ENCODE data around the gene RANBP10.
"Not testable (repeated sequence)": the region's sequence is repeated elsewhere in the genome, so short reads cannot be mapped to it uniquely, and the experiment has no call there.

RANBP10 gene

DNA sequence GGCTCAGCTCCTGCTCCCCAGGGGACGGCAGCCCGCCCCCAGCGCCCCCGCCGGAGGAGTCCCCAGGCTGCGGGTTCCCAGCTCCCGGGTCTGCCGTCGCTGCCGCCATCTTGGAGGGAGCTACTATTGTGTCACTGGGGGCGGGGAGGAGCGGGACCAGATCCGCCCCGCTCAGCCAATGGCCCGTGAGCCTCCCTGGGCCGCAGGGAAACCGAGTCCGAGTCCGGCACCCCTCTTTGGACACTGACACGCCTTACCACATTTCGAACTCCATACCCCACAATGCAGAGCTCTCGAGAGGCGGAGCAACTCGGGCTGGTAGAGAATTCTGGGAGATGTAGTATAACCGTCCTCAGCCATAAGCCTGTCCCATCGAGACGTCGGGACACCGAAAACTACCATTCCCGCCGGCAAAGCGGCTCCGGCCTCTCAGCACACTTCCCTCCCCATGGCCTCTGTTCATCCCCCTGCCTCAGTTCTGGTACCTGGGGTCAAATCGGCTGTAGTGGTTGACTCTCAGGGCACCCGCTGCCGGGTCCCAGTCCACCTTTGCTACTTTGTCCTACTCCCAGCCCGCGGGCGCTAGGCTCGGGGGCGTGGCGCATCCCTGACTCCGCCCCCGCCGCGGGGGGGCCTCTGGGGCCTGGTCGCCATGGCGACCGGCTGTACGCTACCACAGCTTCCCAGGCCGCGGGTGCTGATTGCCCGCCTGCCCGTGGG lies at the start of gene RANBP10, which contains the start of gene TSNAXIP1:
Gene RANBP10 (minus strand): TSS at position 133 of the 720 bp plus-strand sequence. CDS start 24 bp downstream, at position 109.
Gene TSNAXIP1 (plus strand): TSS at position 462 of the 720 bp plus-strand sequence. CDS start 261 bp downstream, outside the sequence.
- ATAC-seq, result peak; percentile 95 to 97

DNA sequence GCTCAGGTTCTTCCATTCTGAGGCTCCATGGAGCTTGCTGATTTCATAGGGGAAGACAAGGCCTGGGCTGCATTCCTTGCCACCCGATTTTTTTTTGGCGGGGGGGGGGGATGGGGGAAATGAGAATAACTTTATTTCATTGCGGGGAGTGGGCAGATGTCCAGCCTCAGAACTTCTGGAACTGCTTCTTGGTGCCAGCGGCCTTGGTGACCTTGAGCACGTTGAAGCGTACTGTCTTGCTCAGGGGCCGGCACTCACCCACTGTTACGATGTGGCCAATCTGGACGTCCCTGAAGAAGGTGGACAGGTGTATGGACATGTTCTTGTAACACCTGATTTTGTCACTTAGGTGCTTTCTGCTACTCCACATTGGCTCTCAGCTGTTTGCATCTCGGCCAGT lies 49.4 kb upstream of the RANBP10 start:
- ATAC-seq, result no peak

DNA sequence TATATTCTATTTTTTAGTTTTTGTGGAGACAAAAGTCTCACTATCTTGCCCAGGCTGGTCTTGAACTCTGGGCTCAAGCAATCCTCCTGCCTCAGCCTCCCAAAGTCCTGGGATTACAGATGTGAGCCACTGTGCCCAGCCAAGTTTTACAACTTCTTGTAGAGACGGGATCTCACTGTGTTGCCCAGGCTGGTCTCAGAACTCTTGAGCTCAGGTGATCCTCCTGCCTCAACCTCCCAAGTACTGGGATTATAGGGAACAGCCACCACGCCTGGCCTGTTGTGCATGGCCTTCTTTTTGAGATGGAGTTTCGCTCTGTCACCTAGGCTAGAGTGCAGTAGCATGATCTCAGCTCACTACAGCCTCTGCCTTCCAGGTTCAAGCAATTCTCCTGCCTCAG lies 47.3 kb upstream of the RANBP10 start:
- ATAC-seq, result no peak

DNA sequence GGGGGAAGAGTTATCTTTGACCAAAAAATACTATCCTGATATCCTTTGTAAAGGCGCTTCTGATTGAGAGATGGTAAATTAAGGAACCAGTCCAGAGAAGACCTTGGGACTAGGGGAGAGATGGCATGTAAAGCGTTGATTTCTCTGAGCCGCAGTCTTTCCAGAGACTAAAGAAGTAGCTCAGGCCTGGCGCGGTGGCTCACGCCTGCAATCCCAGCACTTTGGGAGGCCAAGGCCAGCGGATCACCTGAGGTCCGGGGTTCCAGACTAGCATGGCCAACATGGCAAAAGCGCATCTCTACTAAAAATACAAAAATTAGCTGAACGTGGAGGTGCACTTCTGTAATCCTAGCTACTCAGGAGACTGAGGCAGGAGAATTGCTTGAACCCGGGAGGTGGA lies 41.8 kb upstream of the RANBP10 start:
- ATAC-seq, result no peak

DNA sequence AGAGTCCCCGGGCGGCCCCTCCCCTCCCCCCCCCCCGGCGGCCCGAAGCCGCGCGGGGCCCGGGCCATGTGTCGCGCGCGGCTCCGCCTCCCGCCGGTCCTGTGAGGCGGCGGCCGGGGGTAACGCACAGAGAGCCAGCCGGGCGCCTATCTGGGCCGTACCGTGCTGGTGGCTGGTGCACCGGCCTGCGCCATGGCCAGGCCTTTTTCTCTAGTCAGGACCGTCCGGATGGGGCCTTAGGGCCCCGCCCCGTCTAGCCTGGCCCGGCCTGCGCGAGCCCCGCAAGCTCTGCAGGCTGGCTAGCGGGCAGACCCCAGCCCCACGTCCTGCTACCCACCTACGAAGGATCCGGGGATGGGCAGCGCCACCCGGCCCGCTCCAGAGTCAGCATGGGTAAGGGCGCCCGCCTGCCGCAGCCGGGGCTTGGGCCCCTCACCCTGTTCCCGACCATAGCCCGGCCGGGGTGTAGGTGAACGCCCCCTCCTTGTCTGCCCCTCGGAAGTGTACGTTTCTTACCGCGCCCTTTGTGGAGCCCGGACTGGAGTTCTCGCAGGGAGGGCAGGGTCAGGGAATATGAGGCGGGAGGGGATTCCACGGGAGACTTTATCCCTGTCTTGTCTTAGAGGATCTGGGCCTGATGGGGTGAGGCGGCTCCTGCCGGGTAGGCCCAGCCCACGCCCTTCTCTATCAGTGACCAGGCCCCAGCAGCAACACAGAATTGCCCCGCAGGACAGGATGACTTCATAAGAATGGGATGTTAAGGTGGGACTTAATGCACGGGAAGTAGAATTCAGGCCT lies 40.9 kb upstream of the RANBP10 start, which contains the start of gene CENPT:
Gene CENPT (minus strand): TSS at position 630 of the 798 bp plus-strand sequence. CDS start 13,834 bp downstream, outside the sequence.
- peak; percentile 50 to 55 for ATAC-seq

DNA sequence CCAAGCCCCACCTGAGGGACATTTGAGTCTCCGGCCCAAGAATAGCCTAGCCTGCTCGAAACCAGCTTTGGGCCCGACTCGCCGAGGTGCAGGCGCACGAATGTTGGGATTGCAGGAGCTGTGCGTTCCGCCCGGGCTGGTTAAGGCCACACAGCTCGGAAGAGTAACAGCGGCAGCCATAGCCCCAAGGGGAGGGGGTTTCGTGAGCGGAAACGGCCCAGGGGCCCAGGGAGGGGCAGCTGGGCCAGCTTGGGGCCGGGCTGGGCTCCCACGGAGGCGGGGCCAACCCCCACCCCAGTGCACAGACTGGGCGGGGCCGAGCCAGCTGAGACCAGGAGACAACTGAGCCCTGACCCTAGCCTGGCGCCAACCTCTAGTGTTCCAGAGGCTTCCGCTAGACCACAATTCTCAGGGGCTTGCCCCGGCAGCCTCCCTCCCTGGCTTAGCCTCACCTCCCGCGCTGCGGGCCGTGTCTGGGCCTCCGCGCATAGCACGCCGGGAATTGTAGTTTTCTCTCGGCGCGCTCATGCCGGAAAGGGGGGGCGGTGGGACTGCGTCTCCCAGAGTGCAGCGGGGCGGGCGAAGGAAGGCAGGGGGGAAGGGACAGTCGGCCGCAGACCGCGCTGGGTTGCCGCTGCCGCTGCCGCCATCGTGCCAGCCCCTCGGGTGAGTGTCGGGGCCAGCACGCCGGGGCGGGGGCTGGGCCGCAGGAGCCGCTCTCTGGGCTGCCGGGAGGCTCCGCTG lies 40.1 kb upstream of the RANBP10 start, which contains the start of gene NUTF2:
Gene NUTF2 (plus strand): TSS at position 614 of the 744 bp plus-strand sequence. CDS start 18,198 bp downstream, outside the sequence.
- ATAC-seq, result peak; percentile 72 to 73

DNA sequence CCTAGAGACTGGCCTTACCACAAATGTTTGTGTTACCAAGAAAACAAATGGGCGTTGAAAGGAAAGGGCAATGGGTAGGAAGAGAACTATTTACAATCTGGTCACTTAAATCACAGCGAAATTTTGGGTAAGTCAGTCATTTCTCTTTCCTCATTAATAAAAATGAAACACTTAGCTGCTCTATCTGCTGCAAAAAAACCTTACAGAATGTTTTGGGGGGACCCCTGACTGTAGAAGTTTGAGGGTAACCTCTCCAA lies 39.6 kb upstream of the RANBP10 start:
- no peak for ATAC-seq

DNA sequence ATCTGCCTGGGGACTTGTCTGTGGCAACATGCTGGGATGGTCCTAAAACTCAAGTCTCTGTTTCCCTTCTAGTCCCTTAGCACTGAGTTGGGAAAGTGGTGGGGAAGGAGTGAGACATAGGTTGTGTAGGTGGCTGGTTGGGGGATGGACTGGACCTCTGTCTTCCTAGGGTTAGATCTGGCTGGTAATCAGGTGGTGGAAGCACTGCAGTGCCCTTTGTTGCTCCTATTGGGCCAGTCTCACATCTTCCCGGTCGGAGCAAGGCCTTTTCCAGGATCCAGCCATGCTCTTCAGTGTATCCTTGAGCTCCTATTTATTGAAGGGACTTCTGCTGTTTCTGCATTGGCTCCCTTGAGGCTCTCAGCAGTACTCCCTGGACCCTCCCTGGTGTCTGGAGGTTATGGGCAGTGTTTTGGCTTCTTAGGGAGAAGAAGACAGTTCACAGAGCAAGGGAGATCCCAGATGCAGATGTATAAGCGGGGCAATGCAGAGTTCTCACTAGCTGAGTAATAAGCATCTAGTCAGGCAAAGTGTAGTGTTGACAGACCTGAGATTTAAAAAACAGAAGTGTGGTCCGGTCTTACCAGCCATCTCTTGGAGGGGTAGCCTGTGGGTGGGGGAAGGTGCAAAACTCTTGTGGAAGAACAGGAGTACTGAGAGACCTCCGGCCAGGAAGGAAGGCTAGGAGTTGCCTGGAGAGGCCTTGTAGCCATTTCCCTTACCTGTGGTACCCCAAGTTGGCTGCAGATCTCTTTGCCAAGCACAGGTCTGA lies 39.1 kb upstream of the RANBP10 start:
- no peak for ATAC-seq

DNA sequence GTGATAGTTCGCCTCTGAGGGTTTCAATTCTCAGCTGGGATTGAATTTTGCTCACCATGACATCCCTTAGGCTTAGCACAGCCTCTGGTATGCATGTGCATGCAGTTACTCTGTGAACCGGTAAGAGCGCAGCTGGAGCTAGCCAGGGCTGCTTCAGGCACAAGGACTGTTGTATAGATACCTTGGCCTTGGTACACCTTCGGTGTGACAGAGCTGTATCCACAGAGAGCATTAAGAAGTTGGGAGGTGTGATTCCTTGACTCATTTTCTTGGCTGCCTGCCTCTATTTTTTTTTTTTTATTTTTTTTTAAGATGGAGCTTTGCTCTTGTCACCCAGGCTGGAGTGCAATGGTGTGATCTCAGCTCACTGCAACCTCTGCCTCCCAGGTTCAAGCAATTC lies 38.1 kb upstream of the RANBP10 start:
- no peak for ATAC-seq

DNA sequence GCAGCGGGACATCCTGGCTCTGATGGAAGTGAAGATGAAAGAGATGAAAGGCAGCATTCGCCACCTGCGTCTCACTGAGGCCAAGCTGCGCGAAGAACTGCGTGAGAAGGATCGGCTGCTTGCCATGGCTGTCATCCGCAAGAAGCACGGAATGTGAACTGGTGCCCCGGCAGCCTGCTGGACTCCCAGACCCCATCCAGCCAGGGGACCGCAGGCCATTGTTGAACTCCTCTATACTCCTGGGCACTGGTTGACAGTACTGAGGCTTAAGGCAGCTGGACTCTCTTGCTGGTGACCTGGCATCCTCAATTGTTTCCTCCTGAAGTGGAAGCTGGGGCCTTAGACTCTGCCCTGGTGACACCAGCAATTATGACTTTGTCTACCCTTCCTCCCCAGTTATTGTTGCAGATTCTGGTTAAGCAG lies 37.0 kb upstream of the RANBP10 start:
- ATAC-seq, result no peak

DNA sequence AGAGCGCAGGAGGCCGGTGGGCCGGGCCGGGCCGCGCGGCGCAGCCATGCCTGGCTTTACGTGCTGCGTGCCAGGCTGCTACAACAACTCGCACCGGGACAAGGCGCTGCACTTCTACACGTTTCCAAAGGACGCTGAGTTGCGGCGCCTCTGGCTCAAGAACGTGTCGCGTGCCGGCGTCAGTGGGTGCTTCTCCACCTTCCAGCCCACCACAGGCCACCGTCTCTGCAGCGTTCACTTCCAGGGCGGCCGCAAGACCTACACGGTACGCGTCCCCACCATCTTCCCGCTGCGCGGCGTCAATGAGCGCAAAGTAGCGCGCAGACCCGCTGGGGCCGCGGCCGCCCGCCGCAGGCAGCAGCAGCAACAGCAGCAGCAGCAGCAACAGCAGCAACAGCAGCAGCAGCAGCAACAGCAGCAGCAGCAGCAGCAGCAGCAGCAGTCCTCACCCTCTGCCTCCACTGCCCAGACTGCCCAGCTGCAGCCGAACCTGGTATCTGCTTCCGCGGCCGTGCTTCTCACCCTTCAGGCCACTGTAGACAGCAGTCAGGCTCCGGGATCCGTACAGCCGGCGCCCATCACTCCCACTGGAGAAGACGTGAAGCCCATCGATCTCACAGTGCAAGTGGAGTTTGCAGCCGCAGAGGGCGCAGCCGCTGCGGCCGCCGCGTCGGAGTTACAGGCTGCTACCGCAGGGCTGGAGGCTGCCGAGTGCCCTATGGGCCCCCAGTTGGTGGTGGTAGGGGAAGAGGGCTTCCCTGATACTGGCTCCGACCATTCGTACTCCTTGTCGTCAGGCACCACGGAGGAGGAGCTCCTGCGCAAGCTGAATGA lies 36.4 kb upstream of the RANBP10 start:
- peak; percentile 16 to 18 for ATAC-seq

DNA sequence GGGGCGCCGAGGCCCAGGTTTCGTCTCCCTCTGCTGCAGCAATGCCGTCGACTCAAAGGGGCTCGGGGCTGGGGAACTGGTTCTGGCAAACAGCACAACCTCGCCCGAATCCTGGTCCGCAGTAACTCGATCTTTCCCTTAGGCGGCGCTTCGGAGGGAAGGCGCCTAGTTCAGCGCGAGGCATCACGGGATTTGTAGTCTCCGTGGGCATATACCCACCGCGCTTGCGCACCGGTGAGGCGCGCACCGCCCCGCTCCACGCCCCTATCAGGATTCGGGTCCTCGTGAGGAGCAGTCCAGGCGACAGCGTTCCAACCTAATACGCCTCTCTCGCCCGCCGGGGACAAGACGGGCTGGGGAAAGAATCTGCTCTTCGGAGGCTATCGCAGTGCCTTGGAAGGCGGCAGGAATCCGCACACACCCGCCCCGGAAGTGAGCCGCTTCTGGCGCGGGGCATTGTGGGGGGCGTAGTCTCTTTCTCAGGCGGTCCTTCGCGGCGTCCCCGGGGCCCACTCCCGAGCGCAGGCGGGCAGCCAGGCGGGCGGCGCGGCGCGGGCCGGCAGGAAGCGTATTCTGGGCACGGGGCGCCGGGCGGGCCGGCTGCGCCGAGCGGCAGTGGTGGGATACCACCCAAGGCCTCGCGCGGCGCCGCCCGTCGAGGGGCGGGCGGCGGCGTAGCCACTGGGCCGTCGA lies 35.6 kb upstream of the RANBP10 start, which contains the start of gene THAP11:
Gene THAP11 (plus strand): TSS at position 505 of the 693 bp plus-strand sequence. CDS start 235 bp downstream, outside the sequence.
- peak; percentile 55 to 57 for ATAC-seq

DNA sequence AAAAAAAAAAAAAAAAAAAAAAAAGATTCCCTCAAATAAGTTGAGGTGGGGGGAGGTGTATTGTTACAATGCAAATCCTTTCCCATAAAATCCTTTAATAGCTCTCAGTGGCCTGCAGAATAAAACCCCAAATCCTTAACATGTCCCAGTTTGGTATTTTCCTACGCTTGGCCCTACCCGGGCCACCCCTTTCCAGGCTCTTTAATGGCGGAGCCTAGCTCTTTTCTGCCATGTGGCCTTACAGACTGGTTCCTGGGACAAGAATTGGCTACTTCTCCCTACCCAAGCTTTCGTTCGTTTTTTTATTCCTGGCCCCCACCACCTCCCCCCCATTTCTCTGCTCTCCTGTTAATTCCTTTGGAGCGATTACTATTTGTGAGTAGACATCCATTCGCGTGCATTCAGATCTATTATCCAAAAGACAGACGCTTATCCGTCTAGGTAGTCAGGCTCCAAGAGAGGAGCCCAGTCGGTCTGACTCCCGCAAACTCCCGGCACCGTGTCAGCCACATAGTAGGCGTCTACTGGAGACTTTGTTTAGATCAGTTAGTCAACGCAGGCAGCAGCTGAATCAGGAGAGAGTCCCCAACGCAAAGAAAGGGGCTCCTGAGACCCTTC lies 34.9 kb upstream of the RANBP10 start:
- ATAC-seq, result no peak

DNA sequence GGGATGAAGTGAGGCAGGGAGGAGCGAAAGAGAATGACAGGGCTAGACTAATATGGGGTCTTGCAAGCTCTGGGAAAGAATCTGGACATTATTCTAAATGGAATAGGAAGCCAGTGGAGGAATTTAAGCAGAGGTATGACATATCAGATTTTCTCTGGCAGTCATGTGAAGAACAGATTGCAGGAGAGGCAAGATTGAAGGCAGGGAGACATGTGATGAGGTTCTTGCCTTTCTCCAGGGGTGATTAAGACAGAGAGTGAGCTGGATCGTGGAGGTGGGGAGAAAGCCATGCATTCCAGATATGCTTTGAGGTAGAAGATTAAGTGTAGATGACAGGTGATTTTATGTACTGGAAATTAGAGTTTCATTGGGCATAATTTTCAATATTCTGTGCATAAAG lies 31.5 kb upstream of the RANBP10 start:
- ATAC-seq, result no peak

DNA sequence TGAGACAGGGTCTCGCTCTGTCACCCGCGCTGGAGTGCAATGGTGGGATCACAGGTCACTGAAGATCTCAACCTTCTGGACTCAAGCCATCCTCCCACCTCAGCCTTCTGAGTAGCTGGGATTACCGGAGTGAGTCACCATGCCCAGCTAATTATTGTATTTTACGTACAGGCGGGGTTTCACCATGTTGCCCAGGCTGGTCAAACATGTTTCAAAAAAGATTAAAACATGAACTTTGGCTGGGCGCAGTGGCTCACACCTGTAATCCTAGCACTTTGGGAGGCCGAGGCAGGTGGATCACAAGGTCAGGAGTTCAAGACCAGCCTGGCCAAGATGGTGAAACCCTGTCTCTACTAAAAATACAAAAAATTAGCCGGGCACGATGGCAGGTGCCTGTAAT lies 30.8 kb upstream of the RANBP10 start:
- not testable (repeated sequence) for ATAC-seq

DNA sequence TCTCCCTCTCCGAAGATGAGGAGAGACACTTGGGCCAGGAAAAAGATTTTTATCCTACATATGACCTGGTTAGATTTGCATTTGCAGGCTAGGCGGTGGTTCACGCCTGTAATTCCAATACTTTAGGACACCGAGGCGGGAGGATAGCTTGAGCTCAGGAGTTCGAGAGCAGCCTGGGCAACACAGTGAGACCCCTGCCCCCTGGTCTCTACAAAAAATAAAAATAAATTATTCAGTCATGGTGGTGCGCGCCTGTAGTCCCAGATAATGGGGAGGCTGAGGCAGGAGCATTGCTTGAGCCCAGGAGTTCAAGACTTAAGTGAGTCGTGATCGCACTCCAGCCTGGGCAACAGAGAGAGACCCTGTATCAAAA lies 27.9 kb upstream of the RANBP10 start:
- no peak for ATAC-seq

DNA sequence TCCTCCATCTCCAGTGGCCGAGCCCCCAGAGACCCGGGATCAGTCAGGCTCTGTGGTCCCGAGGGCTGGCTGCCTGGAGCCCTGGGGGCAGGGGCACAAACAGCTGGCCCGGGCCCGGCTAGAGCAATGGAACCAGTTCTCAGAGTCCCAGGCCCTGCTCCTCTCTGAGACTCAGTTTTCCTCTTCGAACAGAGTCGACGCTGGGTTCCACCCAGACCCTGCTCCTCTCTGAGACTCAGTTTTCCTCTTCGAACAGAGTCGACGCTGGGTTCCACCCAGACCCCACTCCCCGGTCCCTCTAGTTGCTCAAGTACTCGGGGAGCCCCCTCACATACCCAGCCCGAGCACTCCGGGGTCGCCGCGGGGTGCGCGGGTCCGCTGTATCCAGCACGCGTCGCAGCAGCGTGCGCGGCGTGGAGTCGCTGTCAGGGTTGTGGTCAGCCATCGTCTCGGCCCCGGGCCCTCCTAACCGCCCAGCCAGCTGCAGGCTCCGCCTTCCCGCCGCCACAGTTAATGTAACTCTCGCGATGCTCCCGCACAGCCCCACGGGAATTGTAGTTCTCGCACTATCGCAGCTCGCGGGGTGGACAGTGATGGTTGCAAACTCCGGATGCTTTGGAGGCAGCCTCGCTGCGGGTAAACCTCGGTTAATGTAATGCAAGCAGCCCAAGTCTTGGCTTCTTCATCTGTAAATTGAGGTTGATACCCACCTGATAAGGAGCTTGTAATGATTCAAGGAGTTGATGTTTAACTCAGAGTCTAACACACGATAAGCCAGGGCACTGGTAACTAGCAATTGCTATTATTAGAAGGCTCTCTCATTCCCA lies 27.3 kb upstream of the RANBP10 start:
- ATAC-seq, result peak; percentile 100

DNA sequence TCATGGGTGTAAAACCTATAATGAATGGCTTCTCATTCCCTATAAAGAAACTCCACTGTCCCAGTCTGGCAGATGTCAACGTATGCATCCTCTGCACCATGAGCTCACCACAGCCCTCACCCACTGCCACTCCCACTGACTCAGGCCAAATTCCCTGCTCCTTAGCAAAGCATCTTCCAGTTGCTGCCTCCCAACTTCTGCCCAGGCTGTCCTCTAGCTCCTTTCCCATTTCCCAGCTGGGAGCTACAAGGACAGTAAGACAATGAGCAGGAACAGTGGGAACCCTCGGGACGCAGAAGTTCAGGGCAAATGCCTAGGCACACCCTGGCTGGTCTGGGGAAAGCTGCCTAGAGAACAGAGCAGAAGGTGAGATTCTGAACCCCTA lies 26.7 kb upstream of the RANBP10 start:
- ATAC-seq, result no peak

DNA sequence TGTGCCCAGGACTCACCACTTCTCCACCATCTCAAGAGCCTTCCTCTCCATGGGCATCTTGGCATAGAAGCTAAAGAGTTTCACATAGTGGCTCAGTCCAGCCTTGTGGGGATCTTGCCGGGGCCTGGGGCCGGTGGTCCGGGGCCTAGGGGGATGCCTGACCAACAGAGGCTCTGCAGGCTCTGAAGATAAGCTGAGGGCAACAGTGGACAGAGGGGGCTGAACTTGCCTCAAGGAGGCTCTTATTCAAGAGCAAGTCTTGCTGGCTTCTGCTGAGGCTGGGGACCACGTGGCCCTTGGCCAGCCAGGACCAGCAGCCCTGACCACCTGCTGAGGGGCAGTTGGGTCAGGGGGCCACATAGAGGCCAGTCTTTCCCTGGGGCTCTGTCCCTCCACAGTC lies 22.3 kb upstream of the RANBP10 start:
- no peak for ATAC-seq
